MG63 (cell line): Measurements from ENCODE around the gene SLAIN2. TPM values are rescaled to one million over a fixed set of nuclear protein-coding genes. Genes with fewer than 3 reads are reported as not detected.

Experiments used
- DNase-seq: peaks from one replicate; pipeline ENCODE4 v3.0.0-alpha.2; 2020
- H3K27me3 ChIP-seq: fragments of 250-450 bp; sonication (Bioruptor Pico); 2 replicates; pipeline ENCODE4 v1.5.1; 2020; ENCODE audit warnings: mild to moderate bottlenecking, moderate library complexity
- H3K36me3 ChIP-seq: fragments of 250-450 bp; sonication (Bioruptor Pico); 2 replicates; pipeline ENCODE4 v1.5.1; 2020; ENCODE audit warnings: mild to moderate bottlenecking, moderate library complexity
- H3K4me3 ChIP-seq: fragments of 250-450 bp; sonication (Bioruptor Pico); 2 replicates; pipeline ENCODE4 v1.5.1; 2020; ENCODE audit warnings: mild to moderate bottlenecking, moderate library complexity
- H3K9me3 ChIP-seq: fragments of 250-450 bp; sonication (Bioruptor Pico); 2 replicates; pipeline ENCODE4 v1.5.1; 2020; ENCODE audit warnings: mild to moderate bottlenecking, moderate library complexity
- total RNA-seq: library from RNA; depleted of rRNA; stranded (reverse); fragments of >200 nt; shearing (Covaris generic); gene quantifications from 2 replicates; pipeline ENCODE4 v1.2.3, GENCODE V29; 2014; ENCODE audit warnings: low replicate concordance

Gene SLAIN2
- total RNA-seq, 1 experiment from 2014 or later, result 18.2 TPM

DNA sequence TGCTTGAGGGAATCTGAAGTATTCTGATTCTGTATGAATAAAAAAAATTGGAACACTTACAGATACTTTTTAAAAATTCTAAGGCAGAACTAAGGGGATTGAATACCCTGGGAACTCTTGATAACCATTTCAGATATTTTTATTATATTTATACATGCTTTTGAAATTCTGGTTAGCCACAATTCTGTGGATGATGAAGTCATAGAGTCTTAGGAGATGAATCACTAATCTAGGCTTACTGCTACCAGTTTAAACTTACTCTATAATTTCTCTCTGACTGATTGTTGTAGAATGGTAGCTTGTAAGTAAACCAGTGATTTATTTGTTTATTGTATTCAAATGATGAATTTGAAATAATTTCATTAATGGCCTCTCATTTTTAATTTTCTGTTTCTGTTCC is 11.4 kb upstream of the SLAIN2 start:
- H3K36me3 ChIP-seq, result no peaks in the 10 kb centered on the region
- no peaks in the 10 kb centered on the region for H3K9me3 ChIP-seq
- no peak overlapping the region for H3K4me3 ChIP-seq
- no peak for DNase-seq
- no peaks in the 10 kb centered on the region for H3K27me3 ChIP-seq

DNA sequence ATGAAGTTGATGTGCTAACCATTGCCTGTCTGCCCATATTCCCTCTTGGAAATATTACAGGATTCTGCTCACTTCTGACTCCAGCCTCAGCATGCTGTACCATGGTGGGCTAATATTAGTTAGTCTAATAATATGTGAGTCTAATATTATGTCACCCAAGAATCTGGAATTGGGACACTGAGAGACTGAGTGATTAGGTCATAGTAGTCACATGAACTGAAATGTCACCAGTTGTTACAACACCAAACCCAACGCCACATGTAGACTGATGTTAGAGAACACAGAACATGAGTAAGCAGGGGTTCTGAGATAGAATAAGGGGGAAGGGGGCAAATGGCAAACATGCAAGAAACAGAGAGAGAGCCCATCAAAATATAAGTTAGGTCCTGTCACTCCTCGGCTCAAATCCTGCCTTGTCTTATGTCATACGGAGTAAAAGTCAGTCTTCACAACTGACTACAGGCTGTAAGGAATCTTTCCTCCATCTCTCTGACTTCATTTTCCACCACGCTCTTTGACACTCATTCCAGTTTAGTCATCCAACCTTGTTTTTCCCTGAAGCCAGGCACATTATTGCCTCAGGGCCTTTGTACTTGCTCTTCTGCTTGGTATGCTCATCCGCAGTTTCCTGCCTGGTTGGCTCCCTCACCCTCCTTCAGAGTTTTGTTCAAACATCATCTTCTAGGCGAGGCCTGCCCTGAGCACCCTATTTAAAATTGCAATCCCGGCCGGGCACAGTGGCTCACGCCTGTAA is 9.6 kb upstream of the SLAIN2 start:
- no peaks in the 10 kb centered on the region for H3K9me3 ChIP-seq
- no peaks in the 10 kb centered on the region for H3K27me3 ChIP-seq
- H3K36me3 ChIP-seq, result no peaks in the 10 kb centered on the region
- no peak overlapping the region for H3K4me3 ChIP-seq
- no peak for DNase-seq

DNA sequence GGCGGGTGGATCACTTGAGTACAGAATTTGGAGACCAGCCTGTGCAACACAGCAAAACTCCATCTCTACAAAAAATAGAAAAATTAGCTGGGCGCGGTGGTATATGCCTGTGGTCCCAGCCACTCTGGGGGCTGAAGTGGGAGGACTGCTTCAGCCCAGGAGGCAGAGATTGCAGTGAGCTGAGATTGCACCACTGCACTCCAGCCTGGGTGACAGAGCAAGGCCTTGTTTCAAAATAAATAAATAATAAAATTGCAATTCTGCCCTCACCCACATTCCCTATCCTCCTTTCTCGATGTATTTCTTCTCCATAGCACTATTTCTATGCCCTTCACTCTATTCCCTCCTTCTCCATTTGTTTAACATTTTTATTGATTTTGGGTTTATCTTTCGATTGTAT is 8.7 kb upstream of the SLAIN2 start:
- DNase-seq, result no peak

DNA sequence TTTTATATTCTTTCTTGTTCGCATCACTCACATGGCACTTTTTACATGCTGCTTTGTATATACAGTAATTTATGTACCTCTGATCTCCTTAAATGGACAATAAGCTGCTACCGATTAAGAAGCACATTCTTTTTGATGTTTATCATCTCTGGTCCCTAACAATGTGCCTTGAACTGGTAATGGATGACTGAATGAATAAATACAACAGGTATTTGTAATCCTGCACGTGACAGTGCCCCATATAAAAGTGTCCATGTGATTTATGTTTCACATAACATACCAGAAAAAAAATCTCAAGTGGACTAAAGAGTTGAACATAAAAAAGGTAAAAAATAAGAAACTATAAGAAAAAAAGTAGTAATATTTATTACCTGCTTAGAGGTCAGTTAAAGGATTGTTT is 7.7 kb upstream of the SLAIN2 start:
- no peaks in the 10 kb centered on the region for H3K27me3 ChIP-seq
- DNase-seq, result no peak
- H3K9me3 ChIP-seq, result no peaks in the 10 kb centered on the region
- H3K36me3 ChIP-seq, result no peaks in the 10 kb centered on the region
- H3K4me3 ChIP-seq, result no peak overlapping the region

More for the DNA sequence above, 8.7 kb upstream of the SLAIN2 start:
- Histone ChIP-seq H3K4me3 (no peak overlapping the region), H3K9me3 (no peaks in the 10 kb centered on the region), H3K36me3 (no peaks in the 10 kb centered on the region), H3K27me3 (no peaks in the 10 kb centered on the region)

DNA sequence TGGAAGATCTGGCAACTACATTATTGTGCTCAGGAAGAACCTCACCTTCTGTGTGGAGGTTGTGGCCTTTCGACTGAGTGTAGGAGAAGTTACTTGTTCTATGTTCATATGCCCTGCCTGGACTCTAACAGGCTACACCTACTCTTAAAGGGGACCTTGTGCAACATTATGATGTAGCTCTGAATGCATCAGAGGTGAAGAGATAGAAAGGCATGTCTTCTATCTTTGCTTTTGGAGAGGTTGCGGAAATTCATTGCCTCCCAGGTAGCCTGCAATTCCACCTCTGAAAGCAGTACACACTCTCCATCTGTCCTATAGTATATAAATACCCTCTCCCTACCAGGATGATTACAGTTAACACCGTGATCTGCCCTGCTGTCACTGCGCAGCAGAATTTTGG is 7.1 kb upstream of the SLAIN2 start:
- no peak for DNase-seq
- Histone ChIP-seq H3K36me3 (no peaks in the 10 kb centered on the region), H3K9me3 (no peaks in the 10 kb centered on the region), H3K27me3 (no peaks in the 10 kb centered on the region), H3K4me3 (no peak overlapping the region)

DNA sequence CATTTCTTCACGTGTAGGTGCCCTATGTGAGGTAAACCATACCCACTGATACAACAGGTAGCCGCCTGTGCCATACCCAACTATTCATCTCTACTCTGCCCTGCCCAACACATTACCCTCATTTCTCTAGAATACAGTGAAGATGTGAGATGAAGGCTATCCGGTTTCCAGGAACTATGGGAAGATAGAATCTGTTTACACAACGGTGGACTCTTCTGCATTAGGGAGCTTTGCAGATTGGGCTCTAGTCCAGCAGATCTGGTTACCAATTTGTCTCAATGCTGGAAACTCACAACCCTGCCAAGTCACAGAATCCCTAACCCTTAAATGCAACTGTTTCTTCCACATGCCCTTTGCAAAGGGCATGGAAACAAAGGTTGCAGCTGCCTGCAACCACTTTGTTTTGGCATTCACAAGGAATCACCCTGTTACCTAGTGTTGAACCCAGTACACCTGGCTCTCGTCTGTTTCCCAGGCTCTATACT is 6.4 kb upstream of the SLAIN2 start:
- Histone ChIP-seq H3K36me3 (no peaks in the 10 kb centered on the region), H3K4me3 (no peak overlapping the region), H3K9me3 (no peaks in the 10 kb centered on the region), H3K27me3 (no peaks in the 10 kb centered on the region)
- peak; percentile 36 for DNase-seq

DNA sequence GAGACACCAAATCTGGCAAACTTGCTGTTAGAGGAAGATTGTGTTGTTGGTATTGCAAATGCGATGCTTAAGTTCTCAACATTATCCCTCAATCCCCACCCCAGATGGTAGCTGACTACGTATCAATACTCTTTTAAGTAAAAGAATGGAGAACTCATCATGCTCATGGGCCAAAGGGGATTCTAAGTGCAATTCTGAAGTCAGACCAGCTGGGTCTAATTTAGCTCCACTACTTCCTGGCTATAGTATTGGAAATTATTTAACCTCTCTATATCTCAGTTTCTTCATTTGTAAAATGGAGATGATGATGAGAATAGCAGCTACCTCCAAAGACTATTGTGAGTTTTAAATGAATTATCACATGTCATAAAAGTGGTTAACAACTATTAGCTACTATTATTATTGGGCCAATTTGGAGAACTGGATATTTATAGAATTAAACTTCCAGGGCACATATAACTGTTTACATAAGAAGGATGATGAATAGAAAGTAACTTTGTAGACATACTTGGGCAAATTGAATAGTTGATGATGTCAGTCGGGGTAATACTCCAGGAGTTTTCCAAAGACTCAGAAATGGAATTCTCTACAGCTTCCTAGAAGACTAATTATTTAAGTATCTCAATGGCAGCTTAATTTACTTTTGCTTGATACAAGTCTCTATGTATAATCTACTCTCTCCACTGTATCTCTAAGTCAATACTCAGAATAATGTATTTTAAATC is 5.0 kb upstream of the SLAIN2 start:
- H3K4me3 ChIP-seq, result no peak overlapping the region
- no peak for DNase-seq
- no peaks in the 10 kb centered on the region for H3K36me3 ChIP-seq
- H3K27me3 ChIP-seq, result no peaks in the 10 kb centered on the region
- no peaks in the 10 kb centered on the region for H3K9me3 ChIP-seq

DNA sequence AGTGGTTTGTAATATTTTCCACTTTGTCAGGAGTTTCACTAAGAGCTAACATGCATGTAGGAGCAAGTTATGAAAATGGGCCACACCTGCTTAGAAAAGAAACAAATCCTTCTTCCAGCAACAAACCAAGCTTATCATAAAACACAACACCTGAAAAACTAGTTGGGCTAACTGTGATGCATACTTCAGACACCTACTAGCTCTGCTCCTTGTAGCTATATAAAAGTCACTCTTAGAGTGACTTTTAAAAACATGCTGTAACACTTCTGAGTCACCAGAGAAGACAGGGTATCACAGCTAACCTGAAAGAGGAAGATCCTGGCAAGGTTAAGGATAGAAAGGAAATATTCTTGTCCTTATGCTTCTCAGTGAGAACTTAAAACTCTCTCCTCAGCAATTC is 3.6 kb upstream of the SLAIN2 start:
- Histone ChIP-seq H3K27me3 (no peaks in the 10 kb centered on the region), H3K36me3 (no peaks in the 10 kb centered on the region), H3K4me3 (no peak overlapping the region), H3K9me3 (no peaks in the 10 kb centered on the region)
- no peak for DNase-seq

DNA sequence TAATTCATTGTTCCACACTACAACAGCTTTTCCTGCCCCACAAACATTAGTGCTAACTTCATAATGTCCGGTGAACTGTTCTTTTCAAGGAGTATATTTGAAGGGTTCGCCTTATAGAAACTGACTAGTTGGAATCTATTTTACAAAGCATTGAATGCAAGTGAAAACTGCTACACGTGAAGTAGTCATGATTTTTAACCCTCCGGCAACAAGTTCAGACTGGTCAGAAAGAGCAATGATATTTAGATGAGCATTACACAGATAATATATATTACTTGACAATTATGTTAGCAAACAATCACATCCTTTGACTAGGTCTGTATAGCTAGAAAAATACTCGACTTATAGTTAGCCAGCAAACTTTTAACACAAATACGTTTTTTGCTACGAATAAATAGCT is 1.7 kb upstream of the SLAIN2 start:
- no peak for DNase-seq
- H3K27me3 ChIP-seq, result no peaks in the 10 kb centered on the region
- H3K36me3 ChIP-seq, result no peaks in the 10 kb centered on the region
- no peaks in the 10 kb centered on the region for H3K9me3 ChIP-seq
- H3K4me3 ChIP-seq, result peak overlapping the region; percentile 52; the same call in 1 of the 2 replicates

DNA sequence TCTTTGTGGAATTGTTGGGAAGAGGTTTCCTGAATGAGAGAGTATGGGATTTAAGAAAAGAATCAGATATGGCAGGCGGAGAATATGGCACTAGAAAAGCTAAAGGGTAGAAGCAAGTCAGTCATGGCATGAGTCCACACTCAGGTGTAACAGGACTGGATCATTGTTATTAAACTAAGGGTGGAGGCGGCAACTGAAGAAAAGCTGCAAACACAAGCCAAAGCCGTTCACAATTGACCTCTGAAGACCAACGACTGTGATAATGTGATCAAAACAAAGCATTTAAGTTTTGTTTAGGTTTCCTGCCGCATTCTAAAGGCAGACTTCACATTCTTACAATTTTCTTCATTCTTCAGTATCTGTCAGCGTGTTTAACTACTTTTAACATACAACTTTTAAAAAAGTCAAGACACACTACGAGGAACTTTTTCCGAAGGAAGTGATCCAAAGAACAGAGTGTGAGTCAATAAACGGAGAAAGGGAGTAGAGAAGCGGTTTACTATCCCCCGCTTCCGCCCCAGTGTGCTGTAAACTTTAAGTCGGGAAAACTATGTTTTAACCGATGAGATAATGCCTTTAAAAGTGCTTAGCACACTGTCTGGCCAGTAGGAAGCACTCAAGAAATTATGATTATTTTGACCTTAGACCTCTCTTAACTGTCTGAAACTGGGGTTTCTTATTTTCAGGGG is 909 bp upstream of the SLAIN2 start:
- no peaks in the 10 kb centered on the region for H3K9me3 ChIP-seq
- no peaks in the 10 kb centered on the region for H3K36me3 ChIP-seq
- DNase-seq, result peak; percentile 35
- H3K27me3 ChIP-seq, result no peaks in the 10 kb centered on the region
- peak overlapping the region; percentile 52 for H3K4me3 ChIP-seq

DNA sequence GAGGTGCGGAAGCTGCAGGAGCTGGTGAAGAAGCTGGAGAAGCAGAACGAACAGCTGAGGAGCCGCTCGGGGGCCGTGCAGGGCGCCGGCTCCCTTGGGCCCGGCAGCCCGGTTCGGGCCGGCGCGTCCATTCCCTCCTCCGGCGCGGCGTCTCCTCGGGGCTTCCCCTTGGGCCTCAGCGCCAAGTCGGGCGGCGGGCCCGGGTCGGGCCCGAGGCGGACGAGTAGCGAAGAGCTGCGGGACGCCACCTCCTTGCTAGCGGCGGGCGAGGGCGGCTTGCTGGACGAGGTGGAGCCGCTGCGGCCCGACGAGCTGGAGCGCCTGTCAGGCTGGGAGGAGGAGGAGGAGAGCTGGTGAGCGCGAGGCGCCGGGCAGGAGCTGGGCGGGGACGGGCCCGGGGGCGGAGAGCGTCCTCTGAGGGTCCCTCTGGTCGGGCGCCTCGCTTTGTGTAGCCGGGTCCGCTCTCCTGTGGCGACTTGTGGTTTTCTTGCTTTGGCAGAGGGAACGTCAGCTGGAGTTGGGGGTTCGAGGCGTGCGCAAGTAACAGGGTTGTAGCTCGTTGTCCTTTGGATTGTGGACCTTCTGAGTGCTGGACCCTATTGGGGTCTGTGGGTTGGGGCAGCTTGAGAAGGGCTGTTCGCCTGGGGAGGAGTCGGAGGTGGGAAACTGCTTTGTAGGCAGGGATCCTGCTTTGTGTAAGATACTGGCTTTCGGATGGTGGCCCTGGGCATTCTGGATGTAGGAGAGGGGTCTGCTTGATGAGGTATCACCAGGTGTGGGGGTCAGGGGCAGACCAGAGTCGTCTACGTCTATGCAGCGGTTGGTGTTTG is 662 bp downstream of the SLAIN2 start:
- peak; percentile 39 for DNase-seq
- H3K36me3 ChIP-seq, result no peaks in the 10 kb centered on the region
- peak overlapping the region; percentile 72 for H3K4me3 ChIP-seq
- H3K27me3 ChIP-seq, result no peaks in the 10 kb centered on the region
- no peaks in the 10 kb centered on the region for H3K9me3 ChIP-seq

DNA sequence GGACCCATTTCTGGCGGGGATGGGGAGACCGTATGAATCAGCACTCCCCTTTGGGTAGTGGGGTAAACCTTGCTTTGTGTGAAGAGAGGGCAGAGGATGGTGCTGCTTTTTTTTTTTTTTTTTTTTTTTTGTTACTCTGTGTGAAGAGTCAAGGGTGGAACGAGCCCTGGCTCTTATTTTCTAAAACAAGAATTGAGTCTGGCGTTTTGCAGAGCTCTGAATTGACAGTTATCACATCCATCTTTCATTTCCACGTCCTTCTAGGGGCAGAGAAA is 1.2 kb downstream of the SLAIN2 start:
- DNase-seq, result no peak

DNA sequence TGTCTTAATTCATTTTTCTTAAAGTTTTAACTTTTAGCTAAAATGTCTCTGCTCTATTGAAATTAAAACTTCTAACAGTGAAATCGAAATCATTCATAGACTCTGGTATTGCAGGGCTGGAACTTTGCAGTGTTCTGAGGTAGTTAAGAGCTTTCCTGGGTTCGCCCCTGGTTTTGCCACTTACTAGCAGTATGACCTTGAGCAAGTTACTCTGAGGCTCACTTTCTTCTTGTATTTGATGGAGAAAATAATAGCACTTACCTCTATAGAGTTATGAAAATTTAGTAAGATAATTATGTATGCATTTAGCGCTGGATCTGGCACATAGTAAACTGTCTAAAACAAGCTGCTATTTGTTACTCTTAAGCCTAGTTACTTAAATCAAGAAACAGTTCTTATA is 1.7 kb downstream of the SLAIN2 start:
- DNase-seq, result no peak
- H3K4me3 ChIP-seq, result peak overlapping the region; percentile 72
- H3K9me3 ChIP-seq, result no peaks in the 10 kb centered on the region
- no peaks in the 10 kb centered on the region for H3K27me3 ChIP-seq
- no peaks in the 10 kb centered on the region for H3K36me3 ChIP-seq

More for the DNA sequence above, 1.2 kb downstream of the SLAIN2 start:
- Histone ChIP-seq H3K36me3 (no peaks in the 10 kb centered on the region), H3K4me3 (peak overlapping the region; percentile 72), H3K27me3 (no peaks in the 10 kb centered on the region), H3K9me3 (no peaks in the 10 kb centered on the region)

DNA sequence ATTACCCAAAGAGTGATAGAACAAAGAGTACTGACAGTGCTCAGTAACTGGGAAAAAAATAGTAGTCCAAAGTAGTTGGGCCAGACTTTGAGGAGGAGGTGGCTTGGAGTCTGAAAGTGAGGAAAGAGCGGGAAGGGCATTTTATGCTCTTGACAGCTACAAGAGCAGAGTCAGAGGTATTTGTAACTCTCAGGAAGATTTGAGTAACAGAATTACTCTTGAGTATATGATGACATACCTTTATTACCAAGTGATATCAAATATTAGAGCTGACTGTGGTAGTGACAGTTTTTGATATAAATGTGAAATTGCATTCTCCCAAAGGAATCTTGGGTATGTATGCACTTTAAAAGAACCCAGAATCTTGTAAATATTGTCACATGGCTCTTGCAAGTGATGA is 2.2 kb downstream of the SLAIN2 start:
- Histone ChIP-seq H3K9me3 (no peaks in the 10 kb centered on the region), H3K36me3 (no peaks in the 10 kb centered on the region), H3K27me3 (no peaks in the 10 kb centered on the region), H3K4me3 (peak overlapping the region; percentile 72)
- DNase-seq, result no peak

DNA sequence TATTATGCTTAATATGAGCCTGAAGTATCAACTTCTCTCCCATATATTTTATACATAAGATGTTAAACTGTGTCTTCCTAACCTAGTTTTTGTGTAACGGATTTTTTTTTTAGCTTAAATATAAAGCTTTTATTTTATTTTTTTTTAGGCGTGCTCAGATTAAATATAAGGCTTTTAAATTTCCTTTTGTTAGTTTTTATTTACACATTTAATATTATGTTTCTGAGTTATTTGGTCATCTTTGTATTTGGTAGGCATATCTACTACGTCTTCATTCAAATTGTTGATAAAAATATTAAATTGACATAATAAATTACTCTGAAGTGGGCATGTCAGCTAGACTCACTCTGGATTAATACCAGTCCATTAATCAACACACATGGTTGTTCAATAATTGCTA is 4.2 kb downstream of the SLAIN2 start:
- Histone ChIP-seq H3K4me3 (no peak overlapping the region), H3K36me3 (no peaks in the 10 kb centered on the region), H3K27me3 (no peaks in the 10 kb centered on the region), H3K9me3 (no peaks in the 10 kb centered on the region)
- DNase-seq, result no peak

DNA sequence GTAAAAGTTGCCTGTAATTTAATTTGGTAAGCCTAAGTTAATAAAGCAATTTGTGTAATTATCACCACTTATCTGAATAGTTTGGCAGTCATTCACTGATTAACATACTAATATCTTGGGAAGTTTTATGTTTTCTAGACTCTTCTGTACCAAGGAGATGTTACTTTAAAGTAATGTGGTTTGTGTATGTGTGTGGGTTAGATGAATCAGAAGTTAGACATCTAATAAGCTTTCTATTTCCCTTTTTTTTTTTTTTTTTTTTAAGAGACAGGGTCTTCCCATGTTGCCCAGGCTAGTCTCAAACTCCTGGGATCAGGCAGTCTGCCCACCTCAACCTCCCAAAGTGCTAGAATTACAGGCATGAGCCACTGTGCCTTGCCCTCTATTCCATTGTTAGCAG is 5.3 kb downstream of the SLAIN2 start:
- DNase-seq, result no peak
- no peaks in the 10 kb centered on the region for H3K9me3 ChIP-seq
- H3K4me3 ChIP-seq, result no peak overlapping the region
- no peaks in the 10 kb centered on the region for H3K27me3 ChIP-seq
- H3K36me3 ChIP-seq, result no peaks in the 10 kb centered on the region
